ENCODE results near the gene CAMSAP3.

GRCh38 chr19:7636691-7637373, 41.2 kb downstream of the CAMSAP3 start, which contains the start of gene STXBP2:
- no peak for TF ChIP-seq CTCF (conservative IDR thresholded peaks at IDR 0.05)
- no peak for TF ChIP-seq ZFX (IDR thresholded peaks at IDR 0.05)

All from C4-2B (cell line).